ENCODE data around the gene INPP5A.

Gene INPP5A

DNA sequence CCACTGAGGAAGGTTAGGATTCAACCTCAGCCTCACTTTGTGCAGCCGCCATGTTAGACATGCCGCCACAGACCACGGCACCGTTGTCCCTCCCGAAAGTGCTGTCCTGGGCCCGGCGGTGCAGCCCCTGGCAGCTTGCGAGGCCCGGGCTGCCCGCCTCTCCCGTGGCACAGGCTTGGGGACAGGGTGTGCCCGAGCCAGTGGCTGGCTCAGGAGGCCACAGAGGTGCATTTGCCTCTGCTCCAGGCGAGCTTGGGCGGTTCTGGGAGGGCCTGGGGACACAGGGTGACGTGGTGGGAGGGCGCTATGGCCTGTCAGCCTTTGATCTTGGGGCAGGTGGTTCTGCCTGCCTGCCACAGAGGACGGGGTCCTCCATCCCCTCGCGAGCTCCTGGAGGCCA is 207.3 kb downstream of the INPP5A start:
- TF ChIP-seq TAF1 (IDR thresholded peaks at IDR 0.05; ENCODE audit: low read depth) (no peak), CEBPB (IDR thresholded peaks at IDR 0.05) (no peak), RAD21 (IDR thresholded peaks at IDR 0.05; ENCODE audit: low read depth) (no peak), NFIC (IDR thresholded peaks at IDR 0.05) (no peak), EP300 (IDR thresholded peaks at IDR 0.05; ENCODE audit: borderline replicate concordance) (no peak), CREB1 (IDR thresholded peaks at IDR 0.05; ENCODE audit: low read depth) (no peak), TEAD4 (IDR thresholded peaks at IDR 0.05) (no peak), EGR1 (IDR thresholded peaks at IDR 0.05) (no peak), ZBTB7A (IDR thresholded peaks at IDR 0.05; ENCODE audit: low read depth) (no peak), YY1 (IDR thresholded peaks at IDR 0.05; ENCODE audit: low read depth) (no peak)
- TF ChIP-seq, protein P1, sequence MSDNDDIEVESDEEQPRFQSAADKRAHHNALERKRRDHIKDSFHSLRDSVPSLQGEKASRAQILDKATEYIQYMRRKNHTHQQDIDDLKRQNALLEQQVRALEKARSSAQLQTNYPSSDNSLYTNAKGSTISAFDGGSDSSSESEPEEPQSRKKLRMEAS (IDR thresholded peaks at IDR 0.05): no peak
- TF ChIP-seq, protein P2, sequence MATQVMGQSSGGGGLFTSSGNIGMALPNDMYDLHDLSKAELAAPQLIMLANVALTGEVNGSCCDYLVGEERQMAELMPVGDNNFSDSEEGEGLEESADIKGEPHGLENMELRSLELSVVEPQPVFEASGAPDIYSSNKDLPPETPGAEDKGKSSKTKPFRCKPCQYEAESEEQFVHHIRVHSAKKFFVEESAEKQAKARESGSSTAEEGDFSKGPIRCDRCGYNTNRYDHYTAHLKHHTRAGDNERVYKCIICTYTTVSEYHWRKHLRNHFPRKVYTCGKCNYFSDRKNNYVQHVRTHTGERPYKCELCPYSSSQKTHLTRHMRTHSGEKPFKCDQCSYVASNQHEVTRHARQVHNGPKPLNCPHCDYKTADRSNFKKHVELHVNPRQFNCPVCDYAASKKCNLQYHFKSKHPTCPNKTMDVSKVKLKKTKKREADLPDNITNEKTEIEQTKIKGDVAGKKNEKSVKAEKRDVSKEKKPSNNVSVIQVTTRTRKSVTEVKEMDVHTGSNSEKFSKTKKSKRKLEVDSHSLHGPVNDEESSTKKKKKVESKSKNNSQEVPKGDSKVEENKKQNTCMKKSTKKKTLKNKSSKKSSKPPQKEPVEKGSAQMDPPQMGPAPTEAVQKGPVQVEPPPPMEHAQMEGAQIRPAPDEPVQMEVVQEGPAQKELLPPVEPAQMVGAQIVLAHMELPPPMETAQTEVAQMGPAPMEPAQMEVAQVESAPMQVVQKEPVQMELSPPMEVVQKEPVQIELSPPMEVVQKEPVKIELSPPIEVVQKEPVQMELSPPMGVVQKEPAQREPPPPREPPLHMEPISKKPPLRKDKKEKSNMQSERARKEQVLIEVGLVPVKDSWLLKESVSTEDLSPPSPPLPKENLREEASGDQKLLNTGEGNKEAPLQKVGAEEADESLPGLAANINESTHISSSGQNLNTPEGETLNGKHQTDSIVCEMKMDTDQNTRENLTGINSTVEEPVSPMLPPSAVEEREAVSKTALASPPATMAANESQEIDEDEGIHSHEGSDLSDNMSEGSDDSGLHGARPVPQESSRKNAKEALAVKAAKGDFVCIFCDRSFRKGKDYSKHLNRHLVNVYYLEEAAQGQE (IDR thresholded peaks at IDR 0.05; ENCODE audit: low read depth): no peak

DNA sequence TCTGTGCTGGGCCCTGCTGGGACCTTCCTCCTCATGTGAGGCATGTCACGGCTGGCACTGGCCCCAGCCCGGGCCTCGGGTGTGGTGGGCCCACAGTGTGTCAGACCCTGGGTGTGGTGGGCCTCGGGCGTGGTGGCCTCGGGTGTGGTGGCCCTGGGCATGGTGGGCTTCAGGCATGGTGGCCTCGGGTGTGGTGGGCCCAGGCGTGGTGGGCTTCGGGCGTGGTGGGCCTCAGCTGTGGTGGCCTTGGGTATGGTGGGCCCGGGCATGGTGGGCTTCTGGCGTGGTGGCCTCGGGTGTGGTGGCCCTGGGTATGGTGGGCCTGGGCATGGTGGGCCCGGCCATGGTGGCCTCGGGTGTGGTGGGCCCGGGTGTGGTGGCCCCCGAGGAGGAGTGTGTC is 207.9 kb downstream of the INPP5A start:
- no peak for TF ChIP-seq CEBPB (IDR thresholded peaks at IDR 0.05)
- no peak for TF ChIP-seq FOXM1 (IDR thresholded peaks at IDR 0.05; ENCODE audit: borderline replicate concordance, low read depth)
- no peak for TF ChIP-seq TAF1 (IDR thresholded peaks at IDR 0.05; ENCODE audit: low read depth)
- TF ChIP-seq TEAD4 (IDR thresholded peaks at IDR 0.05): no peak
- no peak for TF ChIP-seq YY1 (IDR thresholded peaks at IDR 0.05; ENCODE audit: low read depth)
- no peak for TF ChIP-seq TCF12 (IDR thresholded peaks at IDR 0.05; ENCODE audit: low read depth)
- TF ChIP-seq, protein P2 (IDR thresholded peaks at IDR 0.05; ENCODE audit: low read depth): no peak

DNA sequence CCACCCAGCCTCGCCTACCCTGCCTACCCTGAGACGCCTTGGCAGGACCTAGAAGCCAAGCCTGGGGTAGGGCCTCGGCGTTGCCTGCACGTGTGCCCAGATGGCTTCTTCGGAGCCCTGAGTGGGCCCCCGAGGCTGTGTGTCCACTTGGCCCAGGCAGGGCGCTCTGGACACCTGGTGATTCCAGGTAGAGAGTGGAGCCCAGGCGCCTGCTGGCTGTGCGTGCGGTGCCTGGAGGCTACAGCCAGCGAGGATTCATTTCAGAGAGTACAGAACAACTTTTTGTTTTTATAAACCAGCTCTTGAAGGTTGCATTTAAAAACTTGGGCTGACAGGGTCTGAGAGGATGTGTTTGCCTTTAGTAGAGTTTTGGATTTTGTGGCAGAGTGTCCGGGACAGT is 208.4 kb downstream of the INPP5A start:
- no peak for TF ChIP-seq FOXM1 (IDR thresholded peaks at IDR 0.05; ENCODE audit: borderline replicate concordance, low read depth)
- no peak for TF ChIP-seq CEBPB (IDR thresholded peaks at IDR 0.05)
- TF ChIP-seq CREB1 (IDR thresholded peaks at IDR 0.05; ENCODE audit: low read depth): no peak
- no peak for TF ChIP-seq EGR1 (IDR thresholded peaks at IDR 0.05)
- TF ChIP-seq RAD21 (IDR thresholded peaks at IDR 0.05; ENCODE audit: low read depth): no peak
- TF ChIP-seq, protein P3, sequence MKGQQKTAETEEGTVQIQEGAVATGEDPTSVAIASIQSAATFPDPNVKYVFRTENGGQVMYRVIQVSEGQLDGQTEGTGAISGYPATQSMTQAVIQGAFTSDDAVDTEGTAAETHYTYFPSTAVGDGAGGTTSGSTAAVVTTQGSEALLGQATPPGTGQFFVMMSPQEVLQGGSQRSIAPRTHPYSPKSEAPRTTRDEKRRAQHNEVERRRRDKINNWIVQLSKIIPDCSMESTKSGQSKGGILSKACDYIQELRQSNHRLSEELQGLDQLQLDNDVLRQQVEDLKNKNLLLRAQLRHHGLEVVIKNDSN (IDR thresholded peaks at IDR 0.05): no peak
- TF ChIP-seq, protein P1 (IDR thresholded peaks at IDR 0.05): no peak
- TF ChIP-seq ZBTB7A (IDR thresholded peaks at IDR 0.05; ENCODE audit: low read depth): no peak
- TF ChIP-seq NFIC (IDR thresholded peaks at IDR 0.05): no peak
- no peak for TF ChIP-seq TEAD4 (IDR thresholded peaks at IDR 0.05)
- no peak for TF ChIP-seq EP300 (IDR thresholded peaks at IDR 0.05; ENCODE audit: borderline replicate concordance)
- no peak for TF ChIP-seq TCF12 (IDR thresholded peaks at IDR 0.05; ENCODE audit: low read depth)
- no peak for TF ChIP-seq TAF1 (IDR thresholded peaks at IDR 0.05; ENCODE audit: low read depth)
- TF ChIP-seq, protein P2 (IDR thresholded peaks at IDR 0.05; ENCODE audit: low read depth): no peak
- no peak for TF ChIP-seq YY1 (IDR thresholded peaks at IDR 0.05; ENCODE audit: low read depth)

DNA sequence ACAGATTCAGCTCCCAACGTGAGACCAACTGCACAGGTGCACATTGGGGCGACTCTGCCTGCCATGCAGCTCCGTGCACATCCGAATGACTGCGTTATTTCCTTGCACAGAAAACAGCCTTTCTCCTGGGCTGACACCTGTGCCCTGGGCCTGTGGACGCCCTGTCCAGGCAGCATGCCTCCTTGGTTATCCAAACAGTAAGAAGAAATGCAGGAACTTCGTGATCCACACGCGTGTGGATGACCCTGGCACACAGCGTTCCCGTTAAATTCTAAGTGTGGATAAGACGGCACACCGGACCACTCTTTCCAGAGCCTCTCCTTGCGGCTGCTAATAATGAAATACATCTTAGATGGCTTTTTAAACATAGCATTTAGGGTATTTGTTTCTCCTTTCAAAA is 208.8 kb downstream of the INPP5A start:
- no peak for TF ChIP-seq TCF12 (IDR thresholded peaks at IDR 0.05; ENCODE audit: low read depth)
- no peak for TF ChIP-seq EP300 (IDR thresholded peaks at IDR 0.05; ENCODE audit: borderline replicate concordance)
- no peak for TF ChIP-seq EGR1 (IDR thresholded peaks at IDR 0.05)
- TF ChIP-seq YY1 (IDR thresholded peaks at IDR 0.05; ENCODE audit: low read depth): no peak
- no peak for TF ChIP-seq NFIC (IDR thresholded peaks at IDR 0.05)
- TF ChIP-seq CREB1 (IDR thresholded peaks at IDR 0.05; ENCODE audit: low read depth): no peak
- TF ChIP-seq, protein P3 (IDR thresholded peaks at IDR 0.05): no peak
- TF ChIP-seq RAD21 (IDR thresholded peaks at IDR 0.05; ENCODE audit: low read depth): no peak
- TF ChIP-seq, protein P1 (IDR thresholded peaks at IDR 0.05): no peak
- TF ChIP-seq FOXM1 (IDR thresholded peaks at IDR 0.05; ENCODE audit: borderline replicate concordance, low read depth): no peak
- TF ChIP-seq TAF1 (IDR thresholded peaks at IDR 0.05; ENCODE audit: low read depth): no peak
- TF ChIP-seq TEAD4 (IDR thresholded peaks at IDR 0.05): no peak
- no peak for TF ChIP-seq ZBTB7A (IDR thresholded peaks at IDR 0.05; ENCODE audit: low read depth)
- no peak for TF ChIP-seq CEBPB (IDR thresholded peaks at IDR 0.05)
- TF ChIP-seq, protein P2 (IDR thresholded peaks at IDR 0.05; ENCODE audit: low read depth): no peak
